HFFc6 (cell line): ENCODE results near the gene TMEM107. TPM values are rescaled to one million over a fixed set of nuclear protein-coding genes. Genes with fewer than 3 reads are reported as not detected.

Experiments used
- DNase-seq: peaks from one replicate; pipeline ENCODE4 v3.0.0-alpha.2; 2018
- H3K27ac Mint-ChIP-seq: 2 replicates; pipeline ENCODE4 v1.8.0; 2020; ENCODE audit warnings: mild to moderate bottlenecking, mixed read lengths
- H3K27me3 Mint-ChIP-seq: 2 replicates; pipeline ENCODE4 v1.8.0; 2021; ENCODE audit warnings: mild to moderate bottlenecking, moderate library complexity, mixed read lengths; ENCODE audit not compliant: insufficient read depth
- H3K36me3 Mint-ChIP-seq: 2 replicates; pipeline ENCODE4 v1.8.0; 2021; ENCODE audit warnings: low read depth, mixed read lengths
- H3K4me1 Mint-ChIP-seq: 2 replicates; pipeline ENCODE4 v1.8.0; 2020; ENCODE audit warnings: low read depth, mixed read lengths
- H3K4me3 Mint-ChIP-seq: 2 replicates; pipeline ENCODE4 v1.8.0; 2020; ENCODE audit warnings: mild to moderate bottlenecking, moderate library complexity, mixed read lengths
- H3K9me3 Mint-ChIP-seq: 2 replicates; pipeline ENCODE4 v1.8.0; 2020; ENCODE audit warnings: mild to moderate bottlenecking, mixed read lengths
- total RNA-seq, 6 experiments: library from RNA; stranded (reverse); fragmentation: NEBNext Ultra II Directional; extraction: Animal tissue kit (Norgen Biotek cat#: 25700); gene quantifications; 2 replicates in 1 of 6; 3 replicates in 5 of 6; pipeline ENCODE4 v1.2.3, GENCODE V29; 2021
- TF ChIP-seq, protein P1 (sequence below): fragments of 200-600 bp; sonication (generic); IDR thresholded peaks from 2 replicates; pipeline ENCODE4 v1.5.0; 2021; ENCODE audit warnings: antibody characterized with exemption, mild to moderate bottlenecking

The TMEM107 gene
- total RNA-seq, 6 experiments from 2014 or later: 13.8 to 18.8 (median 17.5) TPM

- Mint-ChIP-seq H3K27me3 (peaks cover 4% of the 10 kb centered on the region), H3K9me3 (no peaks in the 10 kb centered on the region), H3K4me3 (peak overlapping the region; percentile 47; the same call in 1 of the 2 replicates), H3K36me3 (peaks cover 9% of the 10 kb centered on the region), H3K4me1 (peaks cover 38% of the 10 kb centered on the region), H3K27ac (peak overlapping the region; percentile 97)
- no peak for DNase-seq
- TF ChIP-seq, protein P1, sequence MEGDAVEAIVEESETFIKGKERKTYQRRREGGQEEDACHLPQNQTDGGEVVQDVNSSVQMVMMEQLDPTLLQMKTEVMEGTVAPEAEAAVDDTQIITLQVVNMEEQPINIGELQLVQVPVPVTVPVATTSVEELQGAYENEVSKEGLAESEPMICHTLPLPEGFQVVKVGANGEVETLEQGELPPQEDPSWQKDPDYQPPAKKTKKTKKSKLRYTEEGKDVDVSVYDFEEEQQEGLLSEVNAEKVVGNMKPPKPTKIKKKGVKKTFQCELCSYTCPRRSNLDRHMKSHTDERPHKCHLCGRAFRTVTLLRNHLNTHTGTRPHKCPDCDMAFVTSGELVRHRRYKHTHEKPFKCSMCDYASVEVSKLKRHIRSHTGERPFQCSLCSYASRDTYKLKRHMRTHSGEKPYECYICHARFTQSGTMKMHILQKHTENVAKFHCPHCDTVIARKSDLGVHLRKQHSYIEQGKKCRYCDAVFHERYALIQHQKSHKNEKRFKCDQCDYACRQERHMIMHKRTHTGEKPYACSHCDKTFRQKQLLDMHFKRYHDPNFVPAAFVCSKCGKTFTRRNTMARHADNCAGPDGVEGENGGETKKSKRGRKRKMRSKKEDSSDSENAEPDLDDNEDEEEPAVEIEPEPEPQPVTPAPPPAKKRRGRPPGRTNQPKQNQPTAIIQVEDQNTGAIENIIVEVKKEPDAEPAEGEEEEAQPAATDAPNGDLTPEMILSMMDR: no peak
Observed at GRCh38 chr17:8164815-8165131, 11.4 kb downstream of the TMEM107 start.

DNA sequence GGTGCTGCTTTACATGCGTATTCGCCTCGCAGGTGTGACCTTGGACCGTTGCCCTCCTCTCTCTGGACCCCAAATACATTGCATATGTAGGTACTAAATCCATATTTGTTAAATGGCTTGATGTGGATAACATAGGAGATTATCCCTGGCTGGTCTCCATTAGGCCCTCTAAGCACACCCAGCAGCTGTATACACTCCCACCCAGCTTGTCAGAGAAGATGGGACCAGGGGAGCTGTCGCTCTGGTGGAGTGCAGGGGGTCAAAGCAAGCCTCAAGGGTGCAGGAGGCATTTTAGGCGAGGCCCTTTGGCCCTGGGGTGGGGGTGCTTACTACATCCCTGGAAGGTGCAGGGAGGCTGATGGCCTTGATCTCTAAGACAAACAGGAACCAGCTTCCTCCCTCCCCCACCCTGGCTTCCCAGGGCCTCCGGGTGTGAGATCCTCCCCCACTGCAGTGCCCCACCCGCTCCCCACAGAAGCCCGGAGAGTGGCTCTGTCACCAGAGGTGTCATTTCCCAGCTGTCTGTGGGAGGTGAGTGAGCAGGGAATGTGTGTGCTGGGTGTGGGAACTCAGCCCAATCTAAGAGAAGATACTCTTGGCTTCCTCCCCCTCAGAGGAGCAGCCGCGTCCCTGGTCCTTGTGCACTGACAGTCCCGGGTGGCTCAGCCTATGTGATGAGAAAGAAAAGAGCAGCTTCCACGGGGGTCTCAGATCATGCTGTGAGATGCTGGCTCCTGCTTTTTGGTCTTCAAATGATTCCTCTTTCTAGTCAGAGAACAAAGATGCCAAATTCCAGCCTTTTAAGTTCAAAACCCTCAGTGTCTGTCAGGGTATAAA is 12.0 kb downstream of the TMEM107 start:
- Mint-ChIP-seq H3K4me1 (peaks cover 39% of the 10 kb centered on the region), H3K9me3 (no peaks in the 10 kb centered on the region), H3K4me3 (peak overlapping the region; percentile 71), H3K27ac (peak overlapping the region; percentile 97), H3K36me3 (peaks cover 9% of the 10 kb centered on the region), H3K27me3 (peaks cover 4% of the 10 kb centered on the region)
- peak; percentile 43 for DNase-seq
- TF ChIP-seq, protein P1: no peak

DNA sequence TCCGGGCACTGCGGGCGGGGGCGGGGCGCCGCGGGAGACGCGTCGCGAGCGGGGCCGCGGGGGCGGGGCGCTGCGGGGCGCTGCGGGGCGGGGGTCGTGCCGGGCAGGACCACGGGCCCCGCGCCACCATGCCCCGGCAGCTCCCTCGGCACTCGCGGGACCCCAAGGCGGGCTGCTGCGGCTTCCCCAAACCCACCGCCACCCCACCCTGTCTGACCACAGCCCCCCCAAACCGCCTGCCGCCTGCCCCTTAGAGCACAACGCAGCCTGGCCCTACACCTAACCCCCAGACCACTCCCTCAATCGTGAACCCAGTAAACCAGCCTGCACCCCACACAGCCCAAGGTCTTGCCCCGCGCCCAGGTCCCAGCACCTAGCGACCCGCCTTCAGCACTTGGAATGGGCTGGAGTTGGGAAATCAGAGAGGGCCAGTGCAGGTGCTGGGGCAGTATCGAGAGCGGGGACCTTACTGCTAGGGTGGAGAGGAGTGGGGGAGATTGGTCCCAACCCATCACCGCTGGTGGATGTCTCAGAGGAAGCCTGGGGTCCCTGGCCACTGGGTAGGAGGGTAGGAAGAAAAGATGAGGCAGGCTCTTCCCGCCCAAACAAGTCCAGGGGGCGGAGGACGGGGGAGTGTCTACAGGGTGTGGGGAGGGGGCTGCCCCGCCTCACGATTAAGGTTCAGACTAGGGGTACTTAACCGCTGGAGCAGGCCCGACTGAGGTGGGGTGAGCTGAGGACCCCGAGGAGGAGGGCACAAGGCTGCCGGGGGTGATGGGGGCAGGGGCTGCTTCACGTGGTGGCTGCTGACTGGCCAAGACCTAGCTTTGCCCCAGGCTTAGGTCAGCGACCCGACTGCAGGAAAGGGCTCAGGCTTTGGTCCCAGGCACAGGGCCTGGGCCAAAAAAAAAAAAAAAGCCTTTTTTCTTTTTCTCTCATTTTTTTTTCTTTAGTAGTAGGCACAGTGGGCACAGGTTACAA is 12.9 kb downstream of the TMEM107 start:
- Mint-ChIP-seq H3K36me3 (peaks cover 9% of the 10 kb centered on the region), H3K4me1 (peaks cover 46% of the 10 kb centered on the region), H3K9me3 (no peaks in the 10 kb centered on the region), H3K4me3 (peak overlapping the region; percentile 86), H3K27me3 (peaks cover 4% of the 10 kb centered on the region), H3K27ac (peak overlapping the region; percentile 97)
- DNase-seq: no peak
- TF ChIP-seq, protein P1: no peak

- peaks cover 46% of the 10 kb centered on the region for H3K4me1 Mint-ChIP-seq
- peak within 1 kb of the TSS; percentile 87 for H3K4me3 Mint-ChIP-seq
- peaks cover 9% of the 10 kb centered on the region for H3K36me3 Mint-ChIP-seq
- TF ChIP-seq, protein P1: peak; percentile 22; the same call in 1 of the 2 replicates
- H3K27me3 Mint-ChIP-seq: peaks cover 4% of the 10 kb centered on the region
- H3K9me3 Mint-ChIP-seq: no peaks in the 10 kb centered on the region
- peak; percentile 68 for DNase-seq
- H3K27ac Mint-ChIP-seq: peak within 1 kb of the TSS; percentile 97
Observed at GRCh38 chr17:8162233-8162996, 13.8 kb downstream of the TMEM107 start, which contains the start of gene VAMP2. TSS of gene VAMP2 (minus strand) at chr17:8162948. CDS start at chr17:8162879, 69 bp downstream.
